LoVo (cell line): ENCODE data around the gene CCNB2.
"Not testable (repeated sequence)": the region's sequence is repeated elsewhere in the genome, so short reads cannot be mapped to it uniquely, and the experiment has no call there.

Experiments
- DNase-seq: peaks from one replicate; pipeline ENCODE4 v3.0.0-alpha.2; 2016; ENCODE audit warnings: low spot score

CCNB2 gene

GRCh38 chr15:59104912-59105732 is at the start of gene CCNB2:
CCNB2 (plus strand) TSS chr15:59105146; CDS start chr15:59105269, 123 bp downstream.
- DNase-seq, result peak; percentile 96

GRCh38 chr15:59059076-59059597 is 45.8 kb upstream of the CCNB2 start:
- DNase-seq, result no peak

- no peak for DNase-seq
Measured at GRCh38 chr15:59060348-59060747, 44.6 kb upstream of the CCNB2 start.

- DNase-seq, result no peak
Measured at GRCh38 chr15:59063042-59063441, 41.9 kb upstream of the CCNB2 start.

- DNase-seq, result no peak
Measured at GRCh38 chr15:59069430-59069829, 35.5 kb upstream of the CCNB2 start.

- no peak for DNase-seq
Measured at GRCh38 chr15:59074607-59075006, 30.3 kb upstream of the CCNB2 start.

- DNase-seq, result no peak
Measured at GRCh38 chr15:59087731-59088130, 17.2 kb upstream of the CCNB2 start.

GRCh38 chr15:59094077-59094476 is 10.9 kb upstream of the CCNB2 start:
- DNase-seq, result no peak

GRCh38 chr15:59096429-59096828 is 8.5 kb upstream of the CCNB2 start:
- no peak for DNase-seq

GRCh38 chr15:59099162-59099685 is 5.7 kb upstream of the CCNB2 start:
- no peak for DNase-seq

- no peak for DNase-seq
Measured at GRCh38 chr15:59104602-59104911, 389 bp upstream of the CCNB2 start.

- peak; percentile 36 for DNase-seq
Measured at GRCh38 chr15:59105854-59106253, 908 bp downstream of the CCNB2 start.

GRCh38 chr15:59111251-59111650 is 6.3 kb downstream of the CCNB2 start:
- DNase-seq, result no peak

- no peak for DNase-seq
Measured at GRCh38 chr15:59115047-59115446, 10.1 kb downstream of the CCNB2 start.

GRCh38 chr15:59116141-59116540 is 11.2 kb downstream of the CCNB2 start:
- DNase-seq, result no peak

- DNase-seq, result no peak
Measured at GRCh38 chr15:59116771-59117170, 11.8 kb downstream of the CCNB2 start.

GRCh38 chr15:59119625-59120024 is 14.7 kb downstream of the CCNB2 start:
- DNase-seq, result no peak

GRCh38 chr15:59120937-59121336 is 16.0 kb downstream of the CCNB2 start:
- DNase-seq, result no peak

GRCh38 chr15:59124261-59124660 is 19.3 kb downstream of the CCNB2 start:
- DNase-seq, result no peak

- not testable (repeated sequence) for DNase-seq
Measured at GRCh38 chr15:59125683-59126082, 20.7 kb downstream of the CCNB2 start.

- not testable (repeated sequence) for DNase-seq
Measured at GRCh38 chr15:59127255-59127654, 22.3 kb downstream of the CCNB2 start.

- DNase-seq, result no peak
Measured at GRCh38 chr15:59131456-59131855, 26.5 kb downstream of the CCNB2 start.

GRCh38 chr15:59131969-59132562 is 27.1 kb downstream of the CCNB2 start:
- DNase-seq, result no peak
